T-helper 1 cell treated with Interleukin-12 subunit alpha and Interleukin-12 subunit beta and Interleukin-4 antibody, amounts not matched to agents 30 ng/mL and 1 ng/mL, for 36 hours (primary cell): ENCODE measurements around the gene B4GAT1. TPM values are rescaled to one million over a fixed set of nuclear protein-coding genes. Genes with fewer than 3 reads are reported as not detected.
"Not testable (repeated sequence)": the region's sequence is repeated elsewhere in the genome, so short reads cannot be mapped to it uniquely, and the experiment has no call there.

Experiments used
- intact Hi-C: fragments of 100-400 bp; cut with micrococcal nuclease; formaldehyde crosslinking; loops from one replicate; pipeline ENCODE4 v1.15.1; 2024
- total RNA-seq: library from RNA; stranded (reverse); gene quantifications from 2 replicates; pipeline ENCODE4 v1.2.3, GENCODE V29; 2022

Gene B4GAT1
- total RNA-seq, 1 donor from 2014 or later = 7.6 TPM

DNA sequence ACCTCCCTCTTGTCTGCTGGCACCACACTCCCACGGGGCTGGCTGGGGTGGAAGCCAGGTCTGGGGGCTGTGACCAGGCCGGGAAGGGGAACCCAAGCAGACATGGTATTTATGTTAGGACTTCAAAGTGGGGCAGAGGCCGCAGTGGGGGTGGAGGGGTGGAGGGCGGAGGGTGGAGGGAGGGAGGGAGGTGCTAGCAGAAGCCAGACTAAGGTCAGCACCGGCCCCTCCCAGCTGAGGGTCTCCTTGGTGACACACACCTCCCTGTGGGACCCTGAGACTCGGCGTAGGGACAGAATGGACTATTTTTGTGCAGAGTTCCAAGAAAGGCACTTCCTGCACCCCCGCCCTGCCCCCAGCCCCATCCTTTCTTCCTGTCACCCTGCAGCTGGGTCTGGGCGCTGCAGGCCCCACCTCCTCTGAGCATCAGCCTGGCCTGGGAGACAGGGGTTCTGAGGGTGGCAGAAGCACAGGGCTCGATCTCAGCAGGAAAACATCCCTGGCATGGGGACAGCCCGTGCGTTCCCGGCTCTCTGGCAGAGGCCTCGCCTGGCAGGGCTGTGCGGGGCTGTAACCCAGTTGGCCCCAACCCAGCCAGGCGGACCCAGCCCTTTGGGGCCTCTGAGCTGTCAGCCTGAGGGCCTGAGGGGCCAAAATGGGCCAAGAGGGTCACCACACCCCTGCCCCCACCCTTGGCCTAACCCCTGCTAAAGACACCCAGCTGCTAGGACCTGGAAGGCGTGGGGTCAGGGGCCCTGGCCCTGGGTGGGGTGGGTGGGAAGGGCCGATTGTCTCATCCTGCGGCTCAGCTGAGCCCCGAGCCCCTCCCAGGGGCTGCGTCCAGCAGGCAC lies 20.9 kb downstream of the B4GAT1 start:
- intact Hi-C loops = no loop called here

DNA sequence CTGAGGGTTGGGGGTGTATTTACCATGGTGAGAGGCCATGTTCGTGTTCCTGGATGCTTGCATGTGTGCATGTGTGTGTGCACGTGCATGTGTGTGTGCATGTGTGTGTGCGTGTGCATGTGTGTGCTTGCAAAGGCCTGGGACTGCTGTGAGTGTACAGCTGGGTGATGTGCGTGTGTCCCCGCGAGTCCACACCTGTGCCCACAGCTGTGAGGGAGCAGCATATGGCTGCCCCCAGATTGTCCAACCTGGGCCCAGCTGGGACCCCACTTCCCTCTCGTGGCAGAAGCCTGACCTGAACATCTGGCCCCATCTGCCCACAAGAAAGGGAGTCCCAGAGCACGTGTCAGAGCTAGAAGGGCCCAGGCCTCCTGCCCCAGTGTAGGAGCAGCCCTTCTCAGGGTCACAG lies 22.2 kb downstream of the B4GAT1 start:
- intact Hi-C loops = no loop called here

DNA sequence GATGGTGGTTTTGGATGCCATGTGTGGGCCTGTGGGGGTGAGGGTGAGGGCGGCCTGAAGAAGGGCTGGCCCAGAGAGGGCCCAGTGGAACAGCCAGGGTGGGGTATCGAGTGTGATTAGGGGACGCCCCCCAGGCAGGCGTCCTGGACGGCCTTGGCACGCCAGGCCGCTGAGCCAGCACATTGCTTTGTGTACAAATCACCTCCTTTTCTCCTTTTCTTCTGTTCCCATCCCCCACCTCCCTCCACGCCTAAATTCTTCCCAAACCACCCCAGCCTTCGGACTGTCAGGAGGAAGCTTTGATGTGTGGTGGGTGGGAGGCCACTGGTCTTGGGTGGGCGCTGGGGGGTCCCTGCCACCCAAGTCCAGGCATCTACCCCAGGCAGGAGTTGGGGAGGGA lies 22.8 kb downstream of the B4GAT1 start:
- intact Hi-C loops = no loop called here

DNA sequence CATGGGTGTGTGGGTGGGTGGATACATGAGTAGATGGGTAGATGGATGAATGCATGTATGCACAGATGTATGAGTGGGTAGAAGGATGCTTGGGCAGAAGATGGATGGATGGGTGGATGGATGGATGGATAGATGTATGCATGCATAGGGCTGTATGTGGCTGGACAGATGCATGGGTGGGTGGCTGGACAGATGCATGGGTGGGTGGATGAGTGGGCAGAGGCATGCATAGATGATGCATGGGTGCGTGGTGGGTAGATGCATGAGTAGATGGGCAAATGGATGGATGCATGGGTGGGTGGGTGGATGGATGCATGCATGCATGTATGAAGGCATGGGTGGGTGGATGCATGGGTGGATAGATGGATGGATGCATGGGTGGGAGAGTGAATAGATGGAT lies 23.7 kb downstream of the B4GAT1 start:
- intact Hi-C loops = no loop called here

DNA sequence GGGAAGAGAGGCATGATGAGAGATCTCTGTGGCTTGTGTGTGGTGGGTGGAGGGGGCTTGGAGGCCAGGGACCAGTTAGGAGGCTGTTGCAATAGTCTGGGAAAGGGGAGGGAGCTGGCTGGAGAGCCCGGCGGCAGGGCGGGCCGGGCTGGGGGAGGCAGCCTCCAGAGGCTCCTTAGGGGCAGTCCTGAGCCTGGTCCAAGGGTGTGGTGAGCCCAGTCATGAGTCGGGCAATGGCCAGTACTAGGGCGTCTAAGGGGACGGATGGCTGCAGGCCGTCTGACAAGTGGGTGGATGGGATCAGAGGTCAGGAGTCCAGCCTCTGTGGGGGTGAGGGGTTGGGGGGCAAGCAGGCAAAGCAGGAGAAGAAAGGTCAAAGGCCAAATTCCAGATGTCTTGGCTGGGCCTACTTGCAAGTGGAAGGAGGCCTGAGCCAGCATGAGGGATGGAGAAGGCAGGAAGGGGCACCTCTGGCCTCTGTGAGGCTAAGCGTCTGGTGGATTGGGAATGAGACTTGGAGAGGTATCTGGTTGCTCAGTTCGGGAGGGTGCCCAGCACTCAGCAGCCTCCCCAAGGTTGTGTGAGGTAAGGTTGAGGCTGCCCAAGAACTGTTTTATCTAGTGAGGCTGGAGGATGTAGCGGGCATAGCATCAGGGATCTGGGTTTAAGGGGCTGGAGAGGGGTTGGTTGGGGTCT lies 24.5 kb downstream of the B4GAT1 start:
- intact Hi-C loops = no loop called here

DNA sequence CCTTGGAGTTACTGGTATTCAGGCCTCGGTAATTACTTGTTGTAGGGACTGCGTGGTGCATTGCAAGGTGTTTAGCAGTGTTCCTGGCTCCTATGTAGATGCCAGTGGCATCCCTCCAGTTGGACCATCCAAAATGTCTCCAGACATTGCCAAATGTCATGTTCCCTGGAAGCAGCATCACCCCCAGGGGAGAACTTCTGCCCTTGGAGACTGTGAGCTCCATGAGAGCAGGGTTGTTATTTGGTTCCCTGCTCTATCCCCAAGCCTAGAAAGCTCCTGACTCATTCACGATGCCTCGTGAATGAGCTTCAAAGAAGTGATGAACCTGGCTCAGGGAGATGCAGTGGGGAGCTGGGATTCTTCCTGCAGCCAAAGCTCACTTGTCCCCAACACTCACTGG lies 25.8 kb downstream of the B4GAT1 start:
- intact Hi-C loops = loop anchor here (1.0 kb wide), 1 partner anchor 9 kb away; no protein-coding TSS in a partner anchor

DNA sequence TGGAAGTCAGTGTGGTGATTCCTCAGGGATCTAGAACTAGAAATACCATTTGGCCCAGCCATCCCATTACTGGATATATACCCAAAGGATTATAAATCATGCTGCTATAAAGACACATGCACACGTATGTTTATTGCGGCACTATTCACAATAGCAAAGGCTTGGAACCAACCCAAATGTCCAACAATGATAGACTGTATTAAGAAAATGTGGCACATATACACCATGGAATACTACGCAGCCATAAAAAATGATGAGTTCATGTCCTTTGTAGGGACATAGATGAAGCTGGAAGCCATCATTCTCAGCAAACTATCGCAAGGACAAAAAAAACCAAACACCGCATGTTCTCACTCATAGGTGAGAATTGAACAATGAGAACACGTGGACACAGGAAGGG lies 26.7 kb downstream of the B4GAT1 start:
- intact Hi-C loops = loop anchor here (1.0 kb wide), 1 partner anchor 8 kb away; no protein-coding TSS in a partner anchor

DNA sequence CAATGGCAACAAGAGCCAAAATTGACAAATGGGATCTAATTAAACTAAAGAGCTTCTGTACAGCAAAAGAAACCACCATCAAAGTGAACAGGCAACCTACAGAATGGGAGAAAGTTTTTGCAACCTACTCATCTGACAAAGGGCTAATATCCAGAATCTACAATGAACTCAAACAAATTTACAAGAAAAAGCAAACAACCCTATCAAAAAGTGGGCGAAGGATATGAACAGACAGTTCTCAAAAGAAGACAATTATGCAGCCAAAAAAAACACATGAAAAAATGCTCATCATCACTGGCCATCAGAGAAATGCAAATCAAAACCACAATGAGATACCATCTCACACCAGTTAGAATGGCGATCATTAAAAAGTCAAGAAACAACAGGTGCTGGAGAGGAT lies 27.1 kb downstream of the B4GAT1 start:
- intact Hi-C loops = not testable (repeated sequence)

DNA sequence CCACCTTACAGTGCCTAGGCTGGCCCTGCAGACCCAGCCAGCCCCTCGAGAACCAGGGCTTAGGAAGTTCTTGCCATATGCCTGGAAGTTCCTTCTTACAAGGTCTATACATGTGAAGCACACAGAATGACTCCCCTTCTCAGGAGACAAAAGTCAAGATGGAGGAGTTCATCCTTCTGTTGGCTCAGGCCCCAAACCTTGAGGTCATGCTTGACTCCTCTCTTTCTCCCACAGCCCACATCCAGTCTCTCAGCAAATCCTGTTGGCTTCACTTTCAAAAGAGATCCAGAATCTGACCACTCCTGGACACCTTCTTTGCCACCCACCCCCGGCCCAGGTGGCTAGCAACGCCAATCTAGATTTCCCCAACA lies 28.8 kb downstream of the B4GAT1 start:
- intact Hi-C loops = loop anchor here (1.0 kb wide), 1 partner anchor 10 kb away; no protein-coding TSS in a partner anchor

DNA sequence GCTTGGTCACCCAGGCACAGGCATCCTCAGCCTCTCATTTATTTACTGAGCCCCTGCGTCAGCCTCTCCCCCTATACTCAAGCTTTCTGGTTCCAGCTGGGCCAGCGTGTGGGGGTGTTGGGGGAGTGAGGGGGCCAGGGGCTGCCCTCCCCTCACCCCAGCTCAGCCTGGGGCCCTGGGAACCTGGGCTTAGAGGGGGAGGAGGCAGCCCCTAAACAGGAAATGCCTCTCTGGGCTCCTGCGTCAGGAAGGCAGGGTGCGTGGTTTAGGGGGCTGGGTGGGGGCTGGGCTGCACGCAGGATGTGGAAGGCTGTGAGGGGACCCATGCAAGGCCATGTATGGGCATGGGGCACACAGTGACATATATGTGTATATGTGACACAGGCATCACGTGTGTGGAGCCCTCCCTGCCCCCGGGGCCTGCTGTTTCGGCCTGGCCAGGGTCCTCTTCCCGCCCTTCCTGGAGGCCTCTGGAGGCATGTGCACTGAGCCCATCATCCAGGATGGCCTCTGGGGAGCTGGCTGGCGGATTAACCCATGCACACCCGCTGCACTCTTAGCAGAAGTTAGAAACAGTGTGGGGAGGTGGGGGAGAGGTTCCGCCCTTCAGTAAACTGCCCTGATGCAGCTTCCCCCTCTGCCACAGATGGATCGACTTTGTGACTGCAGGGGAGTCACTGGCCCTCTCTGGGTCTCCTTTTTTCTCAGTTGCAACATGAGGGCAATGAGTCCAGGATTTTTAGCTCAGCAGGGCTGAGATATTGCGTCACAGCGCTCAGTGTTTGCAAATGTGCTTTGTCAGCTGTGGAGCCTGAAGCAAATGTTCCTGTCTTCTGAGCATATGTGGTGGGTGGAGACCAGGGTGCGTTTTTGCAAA lies 29.5 kb downstream of the B4GAT1 start:
- intact Hi-C loops = loop anchor here (1.0 kb wide), 1 partner anchor 10 kb away; no protein-coding TSS in a partner anchor

DNA sequence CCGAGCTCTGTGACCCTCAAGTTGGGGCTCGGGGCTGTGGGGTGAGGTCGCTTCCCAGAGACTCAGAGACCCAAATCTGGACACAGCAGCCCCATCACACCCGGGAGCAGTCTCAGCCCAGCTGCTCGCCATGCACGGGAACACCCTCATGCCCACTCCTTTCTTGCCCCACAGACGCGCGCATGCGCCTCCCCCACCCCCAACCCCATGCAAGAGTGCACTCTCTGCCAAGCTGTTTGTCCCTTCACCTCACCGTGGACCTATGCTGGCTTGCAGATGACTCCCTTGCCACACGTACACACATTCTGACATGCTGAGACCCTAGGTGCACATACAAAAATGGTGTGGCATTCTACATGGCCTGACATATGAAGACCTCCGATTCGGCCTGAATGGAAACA lies 30.1 kb downstream of the B4GAT1 start:
- intact Hi-C loops = no loop called here

DNA sequence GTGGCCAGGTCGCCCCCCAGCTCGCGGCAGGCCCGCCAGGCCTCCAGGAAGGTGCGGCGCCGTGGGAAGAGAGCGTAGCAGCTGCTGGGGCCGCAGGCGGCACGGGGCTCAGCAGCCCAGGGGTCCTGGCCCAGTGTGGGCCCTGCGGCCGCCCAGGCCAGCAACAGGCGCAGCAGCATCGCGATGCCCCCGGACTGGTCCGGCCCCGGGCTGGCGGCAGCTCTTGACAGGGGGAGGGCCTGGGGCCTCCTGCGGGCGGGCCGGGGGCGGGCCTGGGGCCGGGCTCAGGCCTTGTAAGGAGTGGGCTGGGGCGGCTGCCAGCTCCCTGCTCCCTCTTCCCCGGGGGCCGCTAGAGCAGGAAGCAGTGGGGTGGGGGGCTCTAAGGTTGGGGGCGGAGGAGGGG lies 30.6 kb downstream of the B4GAT1 start, which contains the start of gene CD248:
Gene CD248 (minus strand): TSS at position 196 of the 403 bp plus-strand sequence. CDS start 17 bp downstream, at position 179.
- intact Hi-C loops = no loop called here

DNA sequence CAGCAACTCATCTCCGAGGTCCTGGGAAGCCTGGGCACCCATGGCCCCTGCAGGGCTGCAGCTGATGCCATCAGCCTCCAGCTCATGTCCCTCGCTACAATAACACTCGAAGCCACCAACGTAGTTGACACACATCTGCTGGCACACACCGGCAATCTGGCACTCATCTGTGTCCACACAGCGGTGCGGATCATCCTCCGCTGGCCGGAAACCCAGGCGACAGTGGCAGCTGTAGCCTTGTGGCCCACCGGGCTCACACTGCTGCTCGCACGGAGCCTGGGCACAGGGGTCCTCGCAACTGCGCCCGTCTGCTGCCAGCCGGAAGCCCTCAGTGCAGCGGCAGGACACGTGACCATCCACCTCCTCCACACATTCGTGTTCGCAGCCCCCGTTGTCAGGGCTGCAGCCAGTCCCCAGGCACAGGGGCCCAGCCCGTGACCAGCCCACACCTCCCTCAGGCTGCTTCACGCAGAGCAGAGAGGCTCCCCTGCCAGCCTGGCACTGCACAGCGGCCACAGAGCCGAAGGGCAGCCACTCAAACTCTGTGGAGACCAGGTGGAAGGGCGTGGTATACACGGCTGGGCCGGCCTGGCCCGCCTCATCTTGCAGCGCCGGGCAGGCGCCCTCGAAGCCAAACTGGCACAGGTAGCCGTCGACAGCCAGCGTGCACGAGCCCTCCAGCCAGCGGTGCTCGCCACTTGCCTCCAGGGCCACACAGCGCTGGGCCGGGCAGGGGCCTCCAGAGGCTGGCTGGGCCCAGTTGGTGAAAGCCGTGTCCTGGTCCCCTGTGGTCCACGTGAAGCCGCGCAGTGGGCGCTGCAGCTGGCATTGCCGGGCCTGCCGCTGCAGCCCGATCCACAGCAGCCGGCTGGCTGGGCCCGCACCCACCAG lies 31.3 kb downstream of the B4GAT1 start:
- intact Hi-C loops = no loop called here

DNA sequence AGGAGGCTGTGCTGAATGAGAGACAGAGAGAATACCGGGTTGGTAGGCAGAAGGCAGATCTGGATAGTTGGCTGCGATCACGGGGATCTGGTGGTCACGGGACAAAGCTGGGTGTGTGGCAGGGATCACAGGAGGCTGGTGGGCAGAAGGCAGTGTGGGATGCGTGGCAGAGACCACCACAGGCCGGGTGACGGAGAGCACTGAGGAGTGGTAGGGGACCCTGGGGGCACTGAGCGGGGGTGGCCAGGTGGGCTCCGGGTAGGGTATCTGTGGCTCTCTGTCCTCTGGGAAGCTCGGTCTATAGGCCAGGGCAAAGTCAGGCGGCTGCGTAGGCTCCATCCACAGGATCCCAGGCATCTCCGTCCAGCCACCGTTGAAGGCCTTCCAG lies 31.9 kb downstream of the B4GAT1 start:
- intact Hi-C loops = no loop called here

DNA sequence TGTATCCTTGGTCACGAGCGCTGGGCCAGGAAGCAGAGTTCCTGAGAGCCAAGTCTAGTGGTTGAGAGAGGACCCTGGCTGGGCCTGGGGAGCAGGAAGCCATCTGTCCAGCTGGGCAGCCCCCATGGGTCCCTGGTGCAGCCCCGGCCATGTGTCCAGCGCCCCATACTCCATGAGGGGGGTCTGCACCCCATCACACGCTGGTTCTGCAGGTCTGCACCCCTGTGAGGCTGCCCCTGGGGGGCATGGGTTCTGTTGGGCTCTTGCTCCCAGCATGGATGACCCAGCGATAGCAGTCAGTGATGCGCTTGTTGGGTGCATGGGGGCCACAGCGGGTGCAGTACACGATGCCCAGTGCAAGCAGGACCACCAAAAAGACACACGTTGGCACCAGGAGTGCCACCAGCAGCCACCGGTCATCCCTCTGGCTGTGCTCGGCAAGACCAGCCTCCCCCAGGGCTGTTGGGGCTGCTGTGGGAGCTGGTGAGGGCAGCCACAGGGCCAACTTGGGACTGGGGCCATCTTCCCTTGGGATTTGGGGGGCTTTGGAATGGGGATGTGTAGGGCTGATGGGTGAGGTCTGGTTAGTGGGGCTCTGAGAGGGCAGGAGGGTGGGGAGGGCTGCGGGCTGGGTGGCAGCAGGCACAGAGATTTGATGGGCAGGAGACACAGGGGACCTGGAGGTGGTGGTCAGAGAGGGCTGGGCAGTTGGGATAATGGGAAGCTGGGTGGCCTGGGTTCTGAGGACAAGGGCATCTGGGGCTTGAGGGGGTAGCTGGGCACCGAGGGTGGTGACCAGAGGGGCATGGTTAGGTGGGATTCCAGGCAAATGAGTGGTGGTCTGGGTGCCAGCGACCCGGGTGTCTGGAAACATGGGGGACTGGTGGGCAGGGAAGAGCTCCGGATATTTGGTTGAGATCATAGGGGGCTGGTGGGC lies 32.6 kb downstream of the B4GAT1 start:
- intact Hi-C loops = no loop called here

DNA sequence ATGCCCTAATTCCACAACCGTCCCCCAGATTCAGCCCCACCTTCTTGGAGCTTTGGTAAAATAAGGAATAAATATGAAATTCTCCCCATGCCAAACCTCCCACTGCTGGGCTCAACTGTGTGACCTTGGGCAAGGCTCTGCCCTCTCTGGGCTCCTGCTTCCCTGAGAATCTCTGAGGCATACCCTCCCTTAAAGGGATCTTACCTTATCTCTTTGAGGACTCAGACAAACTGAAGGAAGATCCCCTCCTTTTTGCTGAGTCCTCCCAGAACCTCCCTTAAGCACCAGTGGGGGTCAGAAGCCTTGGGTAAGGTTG lies 33.3 kb downstream of the B4GAT1 start:
- intact Hi-C loops = no loop called here

DNA sequence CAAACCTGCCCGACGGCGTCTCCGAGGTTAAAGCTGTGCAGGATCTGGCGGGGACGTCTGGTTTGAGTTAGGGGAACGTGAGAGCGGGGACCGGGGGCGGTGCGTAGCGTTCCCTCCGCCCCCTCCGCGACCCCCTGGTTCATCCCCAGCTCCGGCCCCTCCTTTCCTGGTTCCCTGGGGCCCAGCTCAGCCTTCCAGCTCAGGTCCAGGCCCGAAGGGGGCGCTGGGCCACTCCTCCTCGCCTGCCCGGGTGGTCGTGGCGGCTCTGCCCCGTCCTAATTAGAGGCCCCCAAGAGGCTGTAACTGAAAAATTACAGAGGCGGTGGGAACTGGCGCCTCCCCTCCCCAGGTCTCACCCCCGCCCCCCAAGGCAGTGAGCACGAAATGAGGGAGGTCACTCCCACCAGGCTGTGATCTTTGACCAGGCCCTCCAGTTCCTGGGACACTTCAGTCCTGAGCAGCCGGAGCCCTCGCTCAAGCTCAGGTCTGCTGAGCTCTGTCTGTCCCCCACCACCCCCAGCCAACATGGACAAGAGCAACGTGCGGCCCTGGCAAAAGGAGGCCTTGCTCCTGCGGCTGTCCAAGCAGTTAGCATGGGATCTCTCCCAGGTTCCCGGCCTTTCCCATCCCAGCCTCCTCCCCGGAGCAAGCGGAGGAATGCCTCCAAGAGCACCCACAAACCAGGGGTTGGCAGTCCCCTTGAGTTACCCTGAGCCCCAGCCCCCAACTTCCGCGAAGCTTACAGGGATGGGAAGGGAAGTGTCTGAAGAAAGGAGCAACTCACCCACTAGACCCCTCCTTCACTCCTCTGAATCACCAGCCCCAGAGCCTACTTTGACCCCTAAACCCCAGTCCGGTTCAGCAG lies 33.9 kb downstream of the B4GAT1 start:
- intact Hi-C loops = loop anchor here (2.0 kb wide), 1 partner anchor 645 kb away; the partner anchor contains the start of gene PC
